ENCODE data around the gene CTSW.

- TF ChIP-seq CTCF (IDR thresholded peaks at IDR 0.05; ENCODE audit: poor library complexity, severe bottlenecking) = no peak
- no peak for TF ChIP-seq POLR2AphosphoS5 (IDR thresholded peaks at IDR 0.05)
- no peak for TF ChIP-seq REST (IDR thresholded peaks at IDR 0.05; ENCODE audit: borderline replicate concordance)
Observed at GRCh38 chr11:65862191-65862735, 17.4 kb upstream of the CTSW start.

Data from neural cell (in vitro differentiated cells).